Activated B cell treated with CpG ODN at 0.5 μM for 24 hours (primary cell): Measurements from ENCODE around the gene FHOD3. TPM values are rescaled to one million over a fixed set of nuclear protein-coding genes. Genes with fewer than 3 reads are reported as not detected.

Experiments used
- ATAC-seq: fragments of 200-7000 bp; cut with Tn5 transposase; one replicate; pipeline ENCODE4 v1.10.0; 2021; ENCODE audit warnings: low read depth, mild to moderate bottlenecking, moderate library complexity
- CTCF ChIA-PET: fragments of 350-600 bp; sonication (Branson Sonifier 250); formaldehyde crosslinking; loops from one replicate; lab custom pipeline; 2021; ENCODE audit warnings: antibody characterized with exemption; lab: Charles Lee
- POLR2A ChIA-PET: fragments of 350-600 bp; sonication (Branson Sonifier 250); formaldehyde crosslinking; loops from one replicate; lab custom pipeline; 2021; ENCODE audit warnings: antibody characterized with exemption; lab: Charles Lee
- DNase-seq: peaks from one replicate; pipeline ENCODE4 v3.0.0; 2022
- H3K27ac Mint-ChIP-seq: one replicate; pipeline ENCODE4 v1.8.0; 2020; ENCODE audit warnings: mixed read lengths
- H3K27me3 Mint-ChIP-seq: one replicate; pipeline ENCODE4 v1.8.0; 2021; ENCODE audit warnings: mixed read lengths
- H3K36me3 Mint-ChIP-seq: one replicate; pipeline ENCODE4 v1.8.0; 2021; ENCODE audit warnings: low read depth, mixed read lengths
- H3K4me1 Mint-ChIP-seq: one replicate; pipeline ENCODE4 v1.8.0; 2021; ENCODE audit warnings: mixed read lengths
- H3K4me3 Mint-ChIP-seq: one replicate; pipeline ENCODE4 v1.8.0; 2020; ENCODE audit warnings: mild to moderate bottlenecking, mixed read lengths
- H3K9me3 Mint-ChIP-seq: one replicate; pipeline ENCODE4 v1.8.0; 2020; ENCODE audit warnings: mixed read lengths
- CTCF ChIP-seq: fragments of 200-600 bp; IDR thresholded peaks from one replicate; pipeline ENCODE4 v1.8.0; 2022; ENCODE audit warnings: antibody characterized with exemption, mild to moderate bottlenecking
- intact Hi-C: fragments of 100-400 bp; cut with micrococcal nuclease; formaldehyde crosslinking; loops from one replicate; pipeline ENCODE4 v1.15.1; 2024
- total RNA-seq: library from RNA; stranded (reverse); gene quantifications from 2 replicates; pipeline ENCODE4 v1.2.3, GENCODE V29; 2022

FHOD3 gene
- total RNA-seq, 1 donor from 2014 or later: not detected

DNA sequence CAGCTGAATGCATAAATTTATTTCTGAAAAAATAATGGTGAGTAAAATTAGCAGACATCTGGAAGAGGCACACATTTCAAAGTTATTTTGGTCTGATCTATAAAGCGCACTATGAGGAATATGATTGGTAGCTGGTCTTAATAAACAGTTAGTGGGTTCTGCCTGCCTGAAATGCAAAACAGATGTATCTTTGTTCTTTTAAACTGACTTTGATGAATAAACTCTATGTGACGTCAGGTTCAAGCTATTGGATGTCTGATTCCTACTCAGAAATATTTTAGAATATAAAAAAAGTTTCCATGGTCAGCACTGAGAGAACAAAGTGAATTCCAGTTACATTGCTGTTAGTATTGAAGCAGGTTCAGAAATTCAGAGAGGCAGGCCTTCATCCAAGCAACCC is 394.9 kb downstream of the FHOD3 start:
- no peak overlapping the region for H3K27ac Mint-ChIP-seq
- POLR2A ChIA-PET: no interaction called here
- CTCF ChIA-PET: no interaction called here
- H3K27me3 Mint-ChIP-seq: no peaks in the 10 kb centered on the region
- H3K4me1 Mint-ChIP-seq: no peaks in the 10 kb centered on the region
- TF ChIP-seq CTCF: no peak
- ATAC-seq (no peak), DNase-seq (no peak)
- H3K36me3 Mint-ChIP-seq: no peaks in the 10 kb centered on the region
- no peak overlapping the region for H3K4me3 Mint-ChIP-seq
- intact Hi-C loops: no loop called here
- no peaks in the 10 kb centered on the region for H3K9me3 Mint-ChIP-seq

GRCh38 chr18:36692921-36693332 is 395.4 kb downstream of the FHOD3 start:
- CTCF ChIA-PET: no interaction called here
- Mint-ChIP-seq H3K36me3 (no peaks in the 10 kb centered on the region), H3K4me3 (no peak overlapping the region), H3K4me1 (no peaks in the 10 kb centered on the region), H3K9me3 (no peaks in the 10 kb centered on the region), H3K27me3 (no peaks in the 10 kb centered on the region), H3K27ac (no peak overlapping the region)
- POLR2A ChIA-PET: no interaction called here
- ATAC-seq (no peak), DNase-seq (no peak)
- TF ChIP-seq CTCF: no peak
- intact Hi-C loops: no loop called here

- intact Hi-C loops: no loop called here
- H3K36me3 Mint-ChIP-seq: no peaks in the 10 kb centered on the region
- ChIA-PET POLR2A (no interaction called here), CTCF (no interaction called here)
- no peak overlapping the region for H3K27ac Mint-ChIP-seq
- no peak for DNase-seq
- no peak overlapping the region for H3K4me3 Mint-ChIP-seq
- no peaks in the 10 kb centered on the region for H3K4me1 Mint-ChIP-seq
- H3K27me3 Mint-ChIP-seq: no peaks in the 10 kb centered on the region
- ATAC-seq: no peak
- H3K9me3 Mint-ChIP-seq: no peaks in the 10 kb centered on the region
- no peak for TF ChIP-seq CTCF
These were observed 396.6 kb downstream of the FHOD3 start for GRCh38 chr18:36693931-36694620.

- Mint-ChIP-seq H3K27me3 (no peaks in the 10 kb centered on the region), H3K36me3 (no peaks in the 10 kb centered on the region), H3K27ac (no peak overlapping the region), H3K9me3 (no peaks in the 10 kb centered on the region), H3K4me3 (no peak overlapping the region), H3K4me1 (no peaks in the 10 kb centered on the region)
- ATAC-seq: no peak
- ChIA-PET CTCF (no interaction called here), POLR2A (no interaction called here)
- DNase-seq: no peak
- intact Hi-C loops: no loop called here
- no peak for TF ChIP-seq CTCF
These were observed 398.3 kb downstream of the FHOD3 start for GRCh38 chr18:36695806-36696205.

DNA sequence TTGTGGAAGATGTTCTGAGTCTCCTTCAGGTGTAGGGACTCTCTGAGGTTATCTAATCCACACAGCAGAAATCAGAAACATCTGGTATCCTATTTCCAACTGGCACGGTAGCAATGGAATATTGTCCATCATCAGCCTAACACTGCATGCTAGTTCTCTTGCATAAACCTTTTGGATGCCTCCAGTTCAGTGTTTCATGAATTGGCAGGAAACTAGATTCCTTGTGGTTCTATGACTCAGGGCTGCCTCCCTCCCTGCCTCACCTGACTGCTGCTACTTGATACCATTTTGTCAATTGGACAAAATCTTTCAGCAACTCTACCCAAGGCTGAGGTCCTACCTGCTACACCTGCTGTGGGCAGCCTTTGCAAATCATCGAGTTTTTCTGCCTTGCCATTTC is 400.4 kb downstream of the FHOD3 start:
- ATAC-seq (no peak), DNase-seq (no peak)
- no peaks in the 10 kb centered on the region for H3K9me3 Mint-ChIP-seq
- no peak overlapping the region for H3K27ac Mint-ChIP-seq
- intact Hi-C loops: no loop called here
- no peaks in the 10 kb centered on the region for H3K27me3 Mint-ChIP-seq
- TF ChIP-seq CTCF: no peak
- ChIA-PET POLR2A (no interaction called here), CTCF (interaction anchor here (1.5 kb wide), 1 partner anchor 10 kb away, joined by 6 read pairs; no protein-coding TSS in a partner anchor)
- no peak overlapping the region for H3K4me3 Mint-ChIP-seq
- H3K36me3 Mint-ChIP-seq: no peaks in the 10 kb centered on the region
- H3K4me1 Mint-ChIP-seq: no peaks in the 10 kb centered on the region
